A549 (cell line): Measurements from ENCODE around the gene MALRD1. TPM values are rescaled to one million over a fixed set of nuclear protein-coding genes. Genes with fewer than 3 reads are reported as not detected.

ENCODE experiments used
- ATAC-seq, 2 experiments: fragments of 200-7000 bp in 1 of 2; fragments of >200 bp in 1 of 2; cut with Nextera tagmentation in 1 of 2; cut with Tn5 transposase in 1 of 2; 3 replicates each; pipeline versions ENCODE4 v1.8.0 to v1.9.1; 2018 to 2020; ENCODE audit warnings: mild to moderate bottlenecking in 1 of 2, moderate library complexity in 1 of 2
- CTCF ChIA-PET: fragments of 300-600 bp; sonication (Branson Sonifier 250); formaldehyde crosslinking; extraction: SDS; loops from one replicate; lab custom pipeline; 2021; ENCODE audit warnings: antibody characterized with exemption, inconsistent platforms; lab: Yijun Ruan, JAX
- POLR2A ChIA-PET: fragments of 350-600 bp; formaldehyde crosslinking; extraction: SDS; loops from one replicate; lab custom pipeline; 2021; ENCODE audit warnings: antibody characterized with exemption, inconsistent platforms; lab: Yijun Ruan, JAX
- DNase-seq, 2 experiments: peaks; one replicate each; pipeline versions ENCODE4 v3.0.0 to v3.0.0-alpha.2; 2011 to 2016; ENCODE audit warnings: low read depth in 1 of 2, low spot score in 1 of 2
- FAIRE-seq: peaks from 2 replicates; lab custom pipeline; 2011; peaks lifted over from hg19 to GRCh38; lab: Jason Lieb, UNC
- H3K27ac ChIP-seq, 2 experiments: fragments of >200 bp; sonication (Bioruptor Twin); formaldehyde crosslinking; 3 replicates each; pipeline ENCODE4 v1.5.1; 2016 to 2017
- H3K4me1 ChIP-seq: fragments of >200 bp; sonication (Bioruptor Twin); formaldehyde crosslinking; 3 replicates; pipeline ENCODE4 v1.6.1; 2016
- H3K4me2 ChIP-seq: fragments of >200 bp; sonication (Bioruptor Twin); formaldehyde crosslinking; 3 replicates; pipeline ENCODE4 v1.6.1; 2016
- H3K4me3 ChIP-seq: fragments of >200 bp; sonication (Bioruptor Twin); formaldehyde crosslinking; 3 replicates; pipeline ENCODE4 v1.5.1; 2016
- H3K9me3 ChIP-seq: fragments of >200 bp; sonication (Bioruptor Twin); formaldehyde crosslinking; 3 replicates; pipeline ENCODE4 v1.6.1; 2016
- CBX2 ChIP-seq: fragments of 200-600 bp; sonication (generic); IDR thresholded peaks from 2 replicates; pipeline ENCODE4 v1.6.1; 2016; ENCODE audit warnings: low read depth, mild to moderate bottlenecking, borderline replicate concordance
- CBX8 ChIP-seq: fragments of 200-600 bp; sonication (generic); IDR thresholded peaks from 2 replicates; pipeline ENCODE4 v1.6.1; 2016
- CEBPB ChIP-seq, 2 experiments: fragments of >200 bp in 1 of 2; sonication (Bioruptor Twin) in 1 of 2; formaldehyde crosslinking in 1 of 2; IDR thresholded peaks; 2 replicates each; pipeline ENCODE4 v1.6.1; 2012 to 2016
- CHD4 ChIP-seq: fragments of 200-600 bp; sonication (generic); IDR thresholded peaks from 2 replicates; pipeline ENCODE4 v1.6.1; 2016; ENCODE audit warnings: antibody characterized with exemption, mild to moderate bottlenecking, borderline replicate concordance
- E2F6 ChIP-seq: IDR thresholded peaks from 2 replicates; pipeline ENCODE4 v1.6.1; 2012; ENCODE audit warnings: low read depth, borderline replicate concordance
- EHF ChIP-seq: fragments of 250-450 bp; sonication (Bioruptor Pico); IDR thresholded peaks from 2 replicates; pipeline ENCODE4 v1.5.0; 2020; ENCODE audit warnings: mild to moderate bottlenecking
- EHMT2 ChIP-seq: fragments of 200-600 bp; sonication (generic); IDR thresholded peaks from 2 replicates; pipeline ENCODE4 v1.6.1; 2016; ENCODE audit warnings: antibody characterized with exemption, low read depth, mild to moderate bottlenecking, moderate library complexity
- EP300 ChIP-seq, 2 experiments: fragments of >200 bp; sonication (Bioruptor Twin); formaldehyde crosslinking; IDR thresholded peaks; 2 replicates in 1 of 2; 3 replicates in 1 of 2; pipeline ENCODE4 v1.6.1; 2016 to 2017
- ESRRA ChIP-seq: fragments of 150-350 bp; IDR thresholded peaks from 2 replicates; pipeline ENCODE4 v1.6.1; 2014; ENCODE audit warnings: mild to moderate bottlenecking, low read length, borderline replicate concordance
- FOSB ChIP-seq: fragments of 250-450 bp; sonication (Bioruptor Pico); IDR thresholded peaks from 2 replicates; pipeline ENCODE4 v1.5.0; 2020; ENCODE audit warnings: mild to moderate bottlenecking, moderate library complexity
- FOSL2 ChIP-seq, 2 experiments: fragments of 450-650 bp in 1 of 2; fragments of >200 bp in 1 of 2; sonication (Bioruptor Twin) in 1 of 2; formaldehyde crosslinking; IDR thresholded peaks; 2 replicates each; pipeline versions ENCODE4 v1.5.0 to v1.6.1; 2016 to 2020; ENCODE audit warnings: mild to moderate bottlenecking in 1 of 2, moderate library complexity in 1 of 2
- FOXS1 ChIP-seq: fragments of 250-450 bp; sonication (Bioruptor Pico); IDR thresholded peaks from 2 replicates; pipeline ENCODE4 v1.5.0; 2020; ENCODE audit warnings: mild to moderate bottlenecking, moderate library complexity
- HOXA7 ChIP-seq: fragments of 250-450 bp; sonication (Bioruptor Pico); IDR thresholded peaks from 2 replicates; pipeline ENCODE4 v1.5.0; 2020; ENCODE audit warnings: mild to moderate bottlenecking, moderate library complexity
- HOXB5 ChIP-seq: fragments of 250-450 bp; sonication (Bioruptor Pico); IDR thresholded peaks from 2 replicates; pipeline ENCODE4 v1.5.0; 2020; ENCODE audit warnings: mild to moderate bottlenecking, moderate library complexity
- JUNB ChIP-seq: fragments of >200 bp; sonication (Bioruptor Twin); formaldehyde crosslinking; IDR thresholded peaks from 2 replicates; pipeline ENCODE4 v1.6.1; 2016
- MYC ChIP-seq: IDR thresholded peaks from 2 replicates; pipeline ENCODE4 v1.6.1; 2012; ENCODE audit warnings: mild to moderate bottlenecking, inconsistent platforms, low read length, improper control_type of control experiment, borderline replicate concordance
- NR3C1 ChIP-seq: fragments of >200 bp; sonication (Bioruptor Twin); formaldehyde crosslinking; IDR thresholded peaks from 3 replicates; pipeline ENCODE4 v1.6.1; 2017
- POLR2AphosphoS2 ChIP-seq: conservative IDR thresholded peaks from 2 replicates; pipeline ENCODE4 v1.6.1; 2012; ENCODE audit warnings: low read length, improper control_type of control experiment, inconsistent platforms
- RARB ChIP-seq: fragments of 250-450 bp; sonication (Bioruptor Pico); IDR thresholded peaks from 2 replicates; pipeline ENCODE4 v1.8.0; 2021; ENCODE audit warnings: mild to moderate bottlenecking, moderate library complexity
- SMC3 ChIP-seq: fragments of >200 bp; sonication (Bioruptor Twin); formaldehyde crosslinking; IDR thresholded peaks from 3 replicates; pipeline ENCODE4 v1.6.1; 2018; ENCODE audit warnings: inconsistent platforms
- USF2 ChIP-seq: fragments of 450-650 bp; IDR thresholded peaks from 2 replicates; pipeline ENCODE4 v1.6.1; 2014; ENCODE audit warnings: antibody characterized with exemption
- ZNF302 ChIP-seq: fragments of 250-450 bp; sonication (Bioruptor Pico); IDR thresholded peaks from 2 replicates; pipeline ENCODE4 v1.9.0; 2021; ENCODE audit warnings: inconsistent platforms, mild to moderate bottlenecking, moderate library complexity
- WGBS: methylation state at CpG from one replicate; pipeline ENCODE4 v1.1.6; 2017; ENCODE audit errors: missing lambda C conversion rate; 5-methylcytosine and 5-hydroxymethylcytosine counted together
- polyA plus RNA-seq, 4 experiments: library from polyadenylated mRNA; depleted of rRNA in 3 of 4; stranded (reverse); fragments of >200 nt; fragmentation: RNase III in 1 of 4; extraction: RNeasy Plus Mini Kit Qiagen cat#74134 plus additional on column Dnase treatment in 1 of 4; gene quantifications; 2 replicates in 3 of 4; 3 replicates in 1 of 4; pipeline ENCODE4 v1.2.3, GENCODE V29; 2011 to 2017
- TF ChIP-seq, protein P1 (sequence below): fragments of 250-450 bp; sonication (Bioruptor Pico); IDR thresholded peaks from 2 replicates; pipeline ENCODE4 v1.5.0; 2020; ENCODE audit warnings: low read depth, mild to moderate bottlenecking, moderate library complexity
- TF ChIP-seq, protein P2 (sequence below): fragments of >200 bp; sonication (Bioruptor Twin); formaldehyde crosslinking; IDR thresholded peaks from 3 replicates; pipeline ENCODE4 v1.5.1; 2016
- TF ChIP-seq, protein P3 (sequence below): fragments of 150-350 bp; IDR thresholded peaks from 2 replicates; pipeline ENCODE4 v1.6.1; 2014; ENCODE audit warnings: low read depth, mild to moderate bottlenecking, low read length
- TF ChIP-seq, protein P4 (sequence below): fragments of >200 bp; sonication (Bioruptor Twin); formaldehyde crosslinking; IDR thresholded peaks from 3 replicates; pipeline ENCODE4 v1.6.1; 2016
- TF ChIP-seq, protein P5 (sequence below): fragments of 200-600 bp; sonication (generic); IDR thresholded peaks from 2 replicates; pipeline ENCODE4 v1.6.1; 2016; ENCODE audit warnings: antibody characterized with exemption, mild to moderate bottlenecking, moderate library complexity

The MALRD1 gene
- polyA plus RNA-seq, 2 of the 4 experiments (the other 2 are of a cell fraction), result not detected

GRCh38 chr10:19499291-19499770, 450.7 kb downstream of the MALRD1 start:
- 9% methylated on average over 1 of the region's 1 CpG for WGBS
- Histone ChIP-seq H3K4me3 (no peak overlapping the region), H3K27ac (no peak overlapping the region), H3K4me1 (no peaks in the 10 kb centered on the region), H3K4me2 (no peak overlapping the region), H3K9me3 (no peaks in the 10 kb centered on the region; the same call in 2 of the 3 replicates)
- ATAC-seq, result no peak
- FAIRE-seq, result no peak
- POLR2A ChIA-PET, result no interaction called here
- CTCF ChIA-PET, result no interaction called here
- TF ChIP-seq FOSB (CRISPR knock-in tag), result no peak
- TF ChIP-seq, protein P1, sequence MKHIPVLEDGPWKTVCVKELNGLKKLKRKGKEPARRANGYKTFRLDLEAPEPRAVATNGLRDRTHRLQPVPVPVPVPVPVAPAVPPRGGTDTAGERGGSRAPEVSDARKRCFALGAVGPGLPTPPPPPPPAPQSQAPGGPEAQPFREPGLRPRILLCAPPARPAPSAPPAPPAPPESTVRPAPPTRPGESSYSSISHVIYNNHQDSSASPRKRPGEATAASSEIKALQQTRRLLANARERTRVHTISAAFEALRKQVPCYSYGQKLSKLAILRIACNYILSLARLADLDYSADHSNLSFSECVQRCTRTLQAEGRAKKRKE (CRISPR knock-in tag), result no peak
- TF ChIP-seq, protein P2, sequence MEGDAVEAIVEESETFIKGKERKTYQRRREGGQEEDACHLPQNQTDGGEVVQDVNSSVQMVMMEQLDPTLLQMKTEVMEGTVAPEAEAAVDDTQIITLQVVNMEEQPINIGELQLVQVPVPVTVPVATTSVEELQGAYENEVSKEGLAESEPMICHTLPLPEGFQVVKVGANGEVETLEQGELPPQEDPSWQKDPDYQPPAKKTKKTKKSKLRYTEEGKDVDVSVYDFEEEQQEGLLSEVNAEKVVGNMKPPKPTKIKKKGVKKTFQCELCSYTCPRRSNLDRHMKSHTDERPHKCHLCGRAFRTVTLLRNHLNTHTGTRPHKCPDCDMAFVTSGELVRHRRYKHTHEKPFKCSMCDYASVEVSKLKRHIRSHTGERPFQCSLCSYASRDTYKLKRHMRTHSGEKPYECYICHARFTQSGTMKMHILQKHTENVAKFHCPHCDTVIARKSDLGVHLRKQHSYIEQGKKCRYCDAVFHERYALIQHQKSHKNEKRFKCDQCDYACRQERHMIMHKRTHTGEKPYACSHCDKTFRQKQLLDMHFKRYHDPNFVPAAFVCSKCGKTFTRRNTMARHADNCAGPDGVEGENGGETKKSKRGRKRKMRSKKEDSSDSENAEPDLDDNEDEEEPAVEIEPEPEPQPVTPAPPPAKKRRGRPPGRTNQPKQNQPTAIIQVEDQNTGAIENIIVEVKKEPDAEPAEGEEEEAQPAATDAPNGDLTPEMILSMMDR, result no peak
- TF ChIP-seq ESRRA, result no peak
- TF ChIP-seq CHD4, result no peak
- TF ChIP-seq CBX8, result no peak
- no peak for TF ChIP-seq EHMT2
- no peak for TF ChIP-seq SMC3
- TF ChIP-seq, protein P3, sequence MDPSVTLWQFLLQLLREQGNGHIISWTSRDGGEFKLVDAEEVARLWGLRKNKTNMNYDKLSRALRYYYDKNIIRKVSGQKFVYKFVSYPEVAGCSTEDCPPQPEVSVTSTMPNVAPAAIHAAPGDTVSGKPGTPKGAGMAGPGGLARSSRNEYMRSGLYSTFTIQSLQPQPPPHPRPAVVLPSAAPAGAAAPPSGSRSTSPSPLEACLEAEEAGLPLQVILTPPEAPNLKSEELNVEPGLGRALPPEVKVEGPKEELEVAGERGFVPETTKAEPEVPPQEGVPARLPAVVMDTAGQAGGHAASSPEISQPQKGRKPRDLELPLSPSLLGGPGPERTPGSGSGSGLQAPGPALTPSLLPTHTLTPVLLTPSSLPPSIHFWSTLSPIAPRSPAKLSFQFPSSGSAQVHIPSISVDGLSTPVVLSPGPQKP, result no peak
- TF ChIP-seq, protein P4, sequence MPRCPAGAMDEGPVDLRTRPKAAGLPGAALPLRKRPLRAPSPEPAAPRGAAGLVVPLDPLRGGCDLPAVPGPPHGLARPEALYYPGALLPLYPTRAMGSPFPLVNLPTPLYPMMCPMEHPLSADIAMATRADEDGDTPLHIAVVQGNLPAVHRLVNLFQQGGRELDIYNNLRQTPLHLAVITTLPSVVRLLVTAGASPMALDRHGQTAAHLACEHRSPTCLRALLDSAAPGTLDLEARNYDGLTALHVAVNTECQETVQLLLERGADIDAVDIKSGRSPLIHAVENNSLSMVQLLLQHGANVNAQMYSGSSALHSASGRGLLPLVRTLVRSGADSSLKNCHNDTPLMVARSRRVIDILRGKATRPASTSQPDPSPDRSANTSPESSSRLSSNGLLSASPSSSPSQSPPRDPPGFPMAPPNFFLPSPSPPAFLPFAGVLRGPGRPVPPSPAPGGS, result no peak
- TF ChIP-seq, protein P5, sequence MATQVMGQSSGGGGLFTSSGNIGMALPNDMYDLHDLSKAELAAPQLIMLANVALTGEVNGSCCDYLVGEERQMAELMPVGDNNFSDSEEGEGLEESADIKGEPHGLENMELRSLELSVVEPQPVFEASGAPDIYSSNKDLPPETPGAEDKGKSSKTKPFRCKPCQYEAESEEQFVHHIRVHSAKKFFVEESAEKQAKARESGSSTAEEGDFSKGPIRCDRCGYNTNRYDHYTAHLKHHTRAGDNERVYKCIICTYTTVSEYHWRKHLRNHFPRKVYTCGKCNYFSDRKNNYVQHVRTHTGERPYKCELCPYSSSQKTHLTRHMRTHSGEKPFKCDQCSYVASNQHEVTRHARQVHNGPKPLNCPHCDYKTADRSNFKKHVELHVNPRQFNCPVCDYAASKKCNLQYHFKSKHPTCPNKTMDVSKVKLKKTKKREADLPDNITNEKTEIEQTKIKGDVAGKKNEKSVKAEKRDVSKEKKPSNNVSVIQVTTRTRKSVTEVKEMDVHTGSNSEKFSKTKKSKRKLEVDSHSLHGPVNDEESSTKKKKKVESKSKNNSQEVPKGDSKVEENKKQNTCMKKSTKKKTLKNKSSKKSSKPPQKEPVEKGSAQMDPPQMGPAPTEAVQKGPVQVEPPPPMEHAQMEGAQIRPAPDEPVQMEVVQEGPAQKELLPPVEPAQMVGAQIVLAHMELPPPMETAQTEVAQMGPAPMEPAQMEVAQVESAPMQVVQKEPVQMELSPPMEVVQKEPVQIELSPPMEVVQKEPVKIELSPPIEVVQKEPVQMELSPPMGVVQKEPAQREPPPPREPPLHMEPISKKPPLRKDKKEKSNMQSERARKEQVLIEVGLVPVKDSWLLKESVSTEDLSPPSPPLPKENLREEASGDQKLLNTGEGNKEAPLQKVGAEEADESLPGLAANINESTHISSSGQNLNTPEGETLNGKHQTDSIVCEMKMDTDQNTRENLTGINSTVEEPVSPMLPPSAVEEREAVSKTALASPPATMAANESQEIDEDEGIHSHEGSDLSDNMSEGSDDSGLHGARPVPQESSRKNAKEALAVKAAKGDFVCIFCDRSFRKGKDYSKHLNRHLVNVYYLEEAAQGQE, result no peak
- no peak for TF ChIP-seq RARB (CRISPR knock-in tag)
- no peak for TF ChIP-seq FOSL2 (IDR thresholded peaks at IDR 0.05)
- TF ChIP-seq FOSL2 (CRISPR knock-in tag; IDR thresholded peaks at IDR 0.05), result no peak
- DNase-seq, result no peak

DNA sequence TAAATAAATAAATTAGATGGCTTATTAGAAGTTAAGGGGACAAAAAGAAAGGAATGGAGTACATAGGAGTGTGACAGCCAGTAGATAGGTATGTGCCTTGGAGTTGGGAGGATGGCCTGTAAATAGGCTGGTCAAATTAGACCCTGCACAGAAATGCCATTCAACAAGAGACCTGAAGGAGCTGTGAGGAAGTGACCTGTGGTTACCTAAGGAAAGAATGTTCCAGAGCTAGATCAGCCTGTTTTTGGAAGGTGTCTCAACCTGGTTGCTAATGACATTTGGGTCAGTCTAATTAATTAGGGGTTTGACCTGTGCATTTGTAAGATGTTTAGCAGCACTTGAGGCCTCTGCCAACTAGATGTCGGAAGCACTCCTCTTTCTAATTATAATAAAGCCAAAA, 452.4 kb downstream of the MALRD1 start:
- ATAC-seq, result no peak
- WGBS, result 12% methylated on average over 1 of the region's 1 CpG
- CTCF ChIA-PET, result no interaction called here
- TF ChIP-seq USF2 (no peak), FOSL2 (IDR thresholded peaks at IDR 0.05) (no peak), FOSL2 (CRISPR knock-in tag; IDR thresholded peaks at IDR 0.05) (no peak), ZNF302 (no peak), EP300 (IDR thresholded peaks at IDR 0.05) (no peak), FOSB (CRISPR knock-in tag) (no peak), HOXB5 (CRISPR knock-in tag) (no peak), CBX2 (no peak), JUNB (no peak), POLR2AphosphoS2 (no peak), CEBPB (IDR thresholded peaks at IDR 0.05) (no peak), EHF (CRISPR knock-in tag) (no peak), NR3C1 (no peak), FOXS1 (CRISPR knock-in tag) (no peak), E2F6 (no peak), HOXA7 (no peak), MYC (no peak), CBX8 (no peak)

More for the DNA sequence above, 452.4 kb downstream of the MALRD1 start:
- Histone ChIP-seq H3K4me1 (no peaks in the 10 kb centered on the region), H3K27ac (no peak overlapping the region), H3K9me3 (no peaks in the 10 kb centered on the region), H3K4me3 (no peak overlapping the region), H3K4me2 (no peak overlapping the region)
- FAIRE-seq (no peak), DNase-seq (no peak)
- POLR2A ChIA-PET, result no interaction called here
